CD4-positive, alpha-beta T cell treated with Interleukin-12 subunit alpha and Interleukin-12 subunit beta, for 1 hour (primary cell): ENCODE measurements around the gene NISCH.

Source experiments
- DNase-seq: peaks from one replicate; pipeline ENCODE4 v3.0.0-alpha.2; 2020

The NISCH gene

GRCh38 chr3:52528586-52529375 lies 73.4 kb downstream of the NISCH start:
- DNase-seq: no peak

DNA sequence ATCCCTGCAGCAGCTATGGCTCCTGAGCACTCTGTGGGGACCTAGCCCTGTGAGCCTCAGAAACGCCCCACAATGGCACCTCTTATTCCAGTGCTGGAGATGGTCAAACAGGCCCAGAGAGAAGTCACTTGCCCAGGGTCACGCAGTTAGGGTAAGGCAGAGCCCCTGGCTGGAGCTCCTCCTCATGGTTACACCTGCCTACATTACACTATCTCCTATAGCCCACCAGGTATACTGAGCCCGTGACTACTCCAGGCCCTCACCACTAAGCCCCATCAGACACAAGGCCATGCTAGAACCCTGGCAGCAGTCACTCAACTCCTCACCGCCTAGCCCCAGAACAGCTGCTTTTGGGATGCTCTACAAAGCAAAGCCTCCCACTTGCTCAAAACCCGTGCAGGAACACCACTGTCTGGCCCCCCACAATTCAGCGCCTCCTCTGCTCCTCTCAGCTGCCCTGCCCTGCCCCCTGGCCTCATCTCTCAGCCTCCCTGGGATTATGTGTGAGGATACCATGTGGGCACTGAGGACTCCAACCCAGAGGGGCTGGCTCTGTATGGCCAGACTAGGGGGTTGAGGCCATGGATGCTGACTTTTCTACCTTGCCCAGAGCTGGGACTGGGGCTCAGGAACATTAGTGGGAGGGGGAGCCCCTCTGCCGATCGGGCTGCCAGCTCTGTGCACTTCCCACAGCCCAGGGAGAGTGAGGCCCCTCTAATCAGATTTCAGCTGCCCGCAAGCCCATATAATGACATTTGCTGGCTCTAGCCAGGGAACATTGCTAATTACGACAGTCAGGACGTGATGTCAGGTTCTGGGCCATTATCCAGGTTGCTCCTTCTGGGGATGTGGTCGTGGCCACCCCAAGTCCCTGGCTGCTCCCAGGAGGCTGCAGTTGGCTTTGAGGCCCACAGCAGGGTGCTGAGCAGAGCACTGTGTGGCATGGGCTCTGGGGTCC lies 74.3 kb downstream of the NISCH start:
- DNase-seq: no peak

GRCh38 chr3:52530918-52531826 lies 75.8 kb downstream of the NISCH start:
- DNase-seq: no peak

DNA sequence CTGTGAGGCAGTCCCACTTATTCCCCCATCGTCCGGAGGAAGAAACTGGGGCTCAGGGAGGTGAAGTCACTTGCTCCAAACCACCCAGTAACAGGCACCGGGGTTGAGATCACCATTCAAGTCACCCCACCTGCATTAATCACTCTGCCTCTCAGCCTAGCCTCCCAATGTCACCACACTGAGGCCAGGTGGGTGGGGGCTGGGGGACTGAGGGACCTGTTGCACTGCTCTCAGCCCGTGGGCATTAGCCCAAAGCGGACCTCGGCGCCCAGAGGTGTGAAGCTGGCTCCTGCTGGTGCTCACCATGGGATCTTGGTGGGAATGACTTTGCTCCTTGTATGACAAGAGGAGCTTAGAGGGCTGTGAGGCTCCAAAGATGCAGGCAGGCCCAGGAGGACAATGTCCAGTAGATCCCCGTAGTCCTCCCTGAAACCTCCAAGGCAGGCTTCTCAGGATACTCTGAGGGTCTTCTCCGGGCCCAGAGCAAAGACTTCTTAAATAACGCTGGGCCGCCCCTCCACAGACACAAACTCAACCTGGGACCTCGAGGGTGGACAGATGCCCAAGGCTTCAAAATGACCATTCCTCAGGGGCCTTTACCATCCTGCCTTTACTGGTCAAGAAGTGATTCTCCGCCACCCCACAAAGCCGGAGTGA lies 76.6 kb downstream of the NISCH start:
- DNase-seq: no peak

- peak; percentile 32 for DNase-seq
Measured at GRCh38 chr3:52532517-52532837, 77.1 kb downstream of the NISCH start.

DNA sequence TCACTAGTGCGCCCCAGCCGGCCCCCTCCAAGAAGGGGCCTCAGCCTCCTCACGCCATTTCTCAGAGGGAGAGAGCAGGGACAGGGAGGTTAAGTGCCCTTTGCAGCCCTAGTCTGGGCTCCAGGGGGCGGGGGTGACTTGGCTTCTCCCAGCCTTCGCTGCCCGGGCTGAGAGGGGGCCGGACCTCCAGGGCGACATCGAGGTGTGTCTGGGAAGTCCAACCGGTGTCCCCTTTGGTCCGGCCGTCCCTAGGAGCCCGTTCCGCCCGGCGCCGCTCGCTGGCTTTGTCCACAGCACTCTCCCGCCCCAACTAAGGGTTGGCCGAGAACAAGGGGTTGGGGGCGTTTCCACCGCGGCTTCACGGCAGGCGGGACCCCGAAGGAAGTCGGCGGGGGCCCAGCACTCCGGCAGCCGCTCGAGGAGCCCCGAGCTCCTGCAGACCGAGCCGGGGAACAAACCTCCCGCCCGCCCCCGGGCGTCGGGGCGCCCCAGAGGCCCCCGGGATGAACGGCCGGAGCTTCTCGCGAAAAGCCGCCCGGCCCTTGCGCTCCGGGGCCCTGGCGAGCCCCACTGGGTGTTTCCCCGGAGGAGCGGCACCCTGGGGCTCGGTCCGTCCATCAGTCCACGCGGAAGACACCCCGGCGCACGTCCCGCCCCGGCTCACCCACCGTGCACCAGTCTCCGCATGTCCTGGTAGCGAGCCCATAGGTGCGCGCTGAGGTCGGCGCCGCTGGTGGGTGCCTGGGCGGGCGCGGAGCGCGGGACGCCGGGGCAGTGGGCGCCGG lies 77.6 kb downstream of the NISCH start:
- peak; percentile 19 for DNase-seq

- peak; percentile 73 for DNase-seq
Measured at GRCh38 chr3:52533623-52534280, 78.3 kb downstream of the NISCH start, which contains the start of gene NT5DC2. Gene NT5DC2, minus strand, starts transcription at chr3:52533857. Its CDS starts 120 bp downstream, at chr3:52533737.

- DNase-seq: no peak
Measured at GRCh38 chr3:52534281-52535183, 79.1 kb downstream of the NISCH start.

DNA sequence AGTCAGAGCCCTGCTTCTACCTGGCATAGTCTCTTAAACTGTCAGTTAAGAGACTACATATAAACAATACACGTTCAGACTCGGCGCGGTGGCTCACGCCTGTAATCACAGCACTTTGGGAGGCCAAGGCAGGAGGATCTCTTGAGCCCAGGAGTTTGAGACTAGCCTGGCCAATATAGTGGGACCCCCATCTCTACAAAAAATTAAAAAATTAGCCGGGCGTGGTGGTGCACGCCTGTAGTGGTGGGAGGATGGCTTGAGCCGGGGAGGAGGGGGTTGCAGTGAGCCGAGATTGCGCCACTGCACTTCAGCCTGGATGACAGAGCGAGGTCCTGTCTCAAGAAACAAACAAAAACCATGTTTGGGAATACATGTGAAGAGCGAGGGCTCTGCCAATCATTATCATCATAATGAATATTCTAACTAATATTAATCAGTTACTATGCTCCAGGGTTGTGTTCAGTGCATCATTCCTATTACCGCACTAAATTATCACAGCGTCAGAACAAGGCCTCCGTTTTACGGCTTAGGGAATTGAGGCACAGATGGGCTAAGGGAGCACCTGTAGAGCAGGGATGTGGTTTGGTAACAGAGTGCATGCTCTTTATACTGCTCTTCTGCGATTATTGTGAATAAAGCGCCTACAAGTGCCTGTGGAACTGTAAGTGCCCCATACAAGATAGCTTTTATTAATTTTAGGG lies 80.2 kb downstream of the NISCH start:
- no peak for DNase-seq

DNA sequence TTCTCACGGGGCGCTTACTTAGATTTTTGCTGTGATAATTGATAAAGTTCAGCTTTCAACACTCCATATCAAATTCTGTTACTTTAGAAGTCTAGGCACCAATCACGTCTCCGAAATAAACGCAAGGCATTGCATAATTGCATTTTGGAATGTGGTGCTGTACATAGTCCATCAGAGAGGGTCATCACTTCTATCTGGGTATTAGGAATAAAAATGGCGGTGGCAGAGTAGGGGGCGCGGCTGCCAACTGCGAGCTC lies 80.6 kb downstream of the NISCH start:
- no peak for DNase-seq

GRCh38 chr3:52536369-52537164 lies 81.2 kb downstream of the NISCH start, which contains the start of gene UQCC5:
Gene UQCC5, plus strand, starts transcription at chr3:52536605. Its CDS starts 151 bp downstream, at chr3:52536756.
- peak; percentile 99 for DNase-seq

- no peak for DNase-seq
Measured at GRCh38 chr3:52537165-52537620, 81.8 kb downstream of the NISCH start.

GRCh38 chr3:52537726-52538421 lies 82.5 kb downstream of the NISCH start:
- DNase-seq: no peak

DNA sequence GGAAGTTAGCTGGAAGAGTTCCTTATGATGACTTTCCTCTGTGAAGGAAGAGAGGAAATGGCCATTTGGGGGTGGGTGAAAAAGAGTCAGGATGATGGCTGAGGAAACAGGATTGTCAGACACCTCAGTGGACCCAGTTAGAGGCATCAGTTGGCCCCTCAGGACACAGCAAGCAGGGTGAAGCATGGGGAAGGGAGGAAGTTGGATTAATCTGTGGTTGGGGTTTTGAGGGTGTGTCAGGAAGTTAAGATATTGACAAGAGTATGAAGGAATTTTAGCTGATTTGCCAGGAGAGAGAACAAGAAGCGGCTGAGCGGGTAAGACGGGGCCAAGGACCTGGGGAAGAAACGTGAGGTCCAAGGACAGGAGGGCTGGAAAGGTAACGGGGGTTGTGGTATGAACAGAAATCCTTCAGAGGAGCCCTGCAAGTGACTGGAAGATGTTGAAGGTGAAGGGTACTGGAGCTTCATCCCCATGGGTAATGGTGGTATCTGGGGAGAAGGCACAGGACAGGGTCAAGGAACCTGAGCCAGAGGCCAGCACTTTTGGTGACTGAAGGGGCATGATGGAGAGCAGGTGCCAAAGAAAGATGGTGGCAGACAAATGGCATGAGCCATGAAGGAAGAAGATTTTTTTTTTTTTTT lies 83.7 kb downstream of the NISCH start:
- DNase-seq: no peak

- no peak for DNase-seq
Measured at GRCh38 chr3:52541050-52541449, 85.6 kb downstream of the NISCH start.
